Neural cell (in vitro differentiated cells): ENCODE measurements around the gene SLC13A2. TPM values are rescaled to one million over a fixed set of nuclear protein-coding genes. Genes with fewer than 3 reads are reported as not detected.

Experiments
- H2AFZ ChIP-seq: fragments of 200-600, 300-800 bp; sonication (generic), shearing (Covaris generic); 2 replicates; pipeline ENCODE4 v1.6.0; 2014; ENCODE audit warnings: low read depth, mild to moderate bottlenecking, antibody characterized with exemption, low read length, moderate library complexity
- H3F3A ChIP-seq: fragments of 200-600 bp; shearing (Covaris generic); 2 replicates; pipeline ENCODE4 v1.6.1; 2016; ENCODE audit warnings: mild to moderate bottlenecking, moderate library complexity, mixed read lengths, antibody characterized with exemption, low read length; ENCODE audit not compliant: insufficient read depth, poor library complexity, severe bottlenecking
- H3K27ac ChIP-seq: fragments of 200-600, 300-800 bp; sonication (generic), shearing (Covaris generic); 2 replicates; pipeline ENCODE4 v1.5.1; 2014; ENCODE audit warnings: mild to moderate bottlenecking, low read length, moderate library complexity
- H3K27me3 ChIP-seq: fragments of 300-800, 200-600 bp; sonication (generic), shearing (Covaris generic); 2 replicates; pipeline ENCODE4 v1.6.0; 2014; ENCODE audit warnings: mild to moderate bottlenecking, low read depth, low read length, moderate library complexity; ENCODE audit not compliant: insufficient read depth
- H3K36me3 ChIP-seq: fragments of 300-800, 200-600 bp; sonication (generic), shearing (Covaris generic); 2 replicates; pipeline ENCODE4 v1.5.1; 2014; ENCODE audit warnings: mild to moderate bottlenecking, antibody characterized with exemption, low read length, moderate library complexity; ENCODE audit not compliant: insufficient read depth
- H3K4me2 ChIP-seq: fragments of 300-800, 200-600 bp; sonication (generic), shearing (Covaris generic); 2 replicates; pipeline ENCODE4 v1.6.0; 2014; ENCODE audit warnings: mild to moderate bottlenecking, low read length
- H3K4me3 ChIP-seq: fragments of 300-800, 200-600 bp; sonication (generic), shearing (Covaris generic); 2 replicates; pipeline ENCODE4 v1.5.1; 2014; ENCODE audit warnings: mild to moderate bottlenecking, low read length, moderate library complexity
- H3K79me2 ChIP-seq: fragments of 200-600 bp; shearing (Covaris generic); replicated peaks from 2 replicates; pipeline ENCODE4 v1.6.0; 2014; ENCODE audit warnings: mild to moderate bottlenecking, low read length, moderate library complexity; ENCODE audit not compliant: insufficient read depth
- H3K9ac ChIP-seq: fragments of 300-800, 200-600 bp; sonication (generic), shearing (Covaris generic); 2 replicates; pipeline ENCODE4 v1.6.1; 2016; ENCODE audit warnings: mild to moderate bottlenecking, low read length, mixed read lengths
- H3K9me2 ChIP-seq: fragments of 200-600 bp; shearing (Covaris generic); 2 replicates; pipeline ENCODE4 v1.6.1; 2016; ENCODE audit warnings: mild to moderate bottlenecking, low read length, mixed read lengths; ENCODE audit not compliant: insufficient read depth
- H3K9me3 ChIP-seq: fragments of 200-600, 300-800 bp; sonication (generic), shearing (Covaris generic); 2 replicates; pipeline ENCODE4 v1.6.1; 2016; ENCODE audit warnings: mild to moderate bottlenecking, mixed run types, low read length, moderate library complexity, mixed read lengths
- H4K20me1 ChIP-seq: fragments of 200-600 bp; shearing (Covaris generic); 2 replicates; pipeline ENCODE4 v1.6.1; 2016; ENCODE audit warnings: mild to moderate bottlenecking, mixed run types; ENCODE audit not compliant: insufficient read depth
- EP300 ChIP-seq: fragments of 450-650 bp; conservative IDR thresholded peaks from 2 replicates; pipeline ENCODE4 v1.6.1; 2014; ENCODE audit warnings: antibody characterized with exemption, mild to moderate bottlenecking, moderate library complexity; ENCODE audit not compliant: poor library complexity, severe bottlenecking
- EZH2 ChIP-seq: fragments of 200-600, 300-800 bp; shearing (Covaris generic), sonication (generic); IDR thresholded peaks from 2 replicates; pipeline ENCODE4 v1.6.1; 2014; ENCODE audit warnings: antibody characterized with exemption, low read length, borderline replicate concordance, mild to moderate bottlenecking; ENCODE audit not compliant: insufficient read depth, poor library complexity, severe bottlenecking
- MXI1 ChIP-seq: fragments of 450-650 bp; conservative IDR thresholded peaks from 2 replicates; pipeline ENCODE4 v1.6.1; 2014; ENCODE audit warnings: antibody characterized with exemption, mild to moderate bottlenecking; ENCODE audit not compliant: poor library complexity, severe bottlenecking
- POLR2AphosphoS5 ChIP-seq: IDR thresholded peaks from 2 replicates; pipeline ENCODE4 v1.6.1; 2012
- RAD21 ChIP-seq: fragments of 450-650 bp; conservative IDR thresholded peaks from 2 replicates; pipeline ENCODE4 v1.6.1; 2014; ENCODE audit warnings: antibody characterized with exemption, mild to moderate bottlenecking, moderate library complexity
- SMC3 ChIP-seq: fragments of 450-650 bp; conservative IDR thresholded peaks from 2 replicates; pipeline ENCODE4 v1.6.1; 2014; ENCODE audit warnings: antibody characterized with exemption, mild to moderate bottlenecking, moderate library complexity; ENCODE audit not compliant: poor library complexity
- TAF1 ChIP-seq: IDR thresholded peaks from 2 replicates; pipeline ENCODE4 v1.6.1; 2012; ENCODE audit warnings: low read depth
- polyA plus RNA-seq: library from polyadenylated mRNA; depleted of rRNA; stranded (reverse); fragments of >200 nt; gene quantifications from 2 replicates; pipeline ENCODE4 v1.2.3, GENCODE V29; 2014
- TF ChIP-seq, protein P1 (sequence below): IDR thresholded peaks from 2 replicates; pipeline ENCODE4 v1.6.1; 2012; ENCODE audit warnings: borderline replicate concordance
- TF ChIP-seq, protein P2 (sequence below): fragments of 450-650 bp; IDR thresholded peaks from 2 replicates; pipeline ENCODE4 v1.5.1; 2014; ENCODE audit warnings: antibody characterized with exemption, mild to moderate bottlenecking, moderate library complexity; ENCODE audit not compliant: poor library complexity, severe bottlenecking

The SLC13A2 gene
- polyA plus RNA-seq, 1 donor from 2014 or later, result not detected

- Histone ChIP-seq H3K9me3 (no peaks in the 10 kb centered on the region), H4K20me1 (no peaks in the 10 kb centered on the region), H2AFZ (no peak overlapping the region), H3K27me3 (no peaks in the 10 kb centered on the region), H3K79me2 (no peaks in the 10 kb centered on the region), H3K4me3 (no peak overlapping the region), H3K4me2 (no peak overlapping the region), H3K36me3 (no peaks in the 10 kb centered on the region), H3K27ac (no peak overlapping the region), H3F3A (no peaks in the 10 kb centered on the region), H3K9ac (no peak overlapping the region), H3K9me2 (no peaks in the 10 kb centered on the region)
- TF ChIP-seq TAF1, result no peak
- TF ChIP-seq EP300, result no peak
- TF ChIP-seq SMC3, result no peak
- no peak for TF ChIP-seq EZH2
- TF ChIP-seq POLR2AphosphoS5, result no peak
- TF ChIP-seq, protein P1, sequence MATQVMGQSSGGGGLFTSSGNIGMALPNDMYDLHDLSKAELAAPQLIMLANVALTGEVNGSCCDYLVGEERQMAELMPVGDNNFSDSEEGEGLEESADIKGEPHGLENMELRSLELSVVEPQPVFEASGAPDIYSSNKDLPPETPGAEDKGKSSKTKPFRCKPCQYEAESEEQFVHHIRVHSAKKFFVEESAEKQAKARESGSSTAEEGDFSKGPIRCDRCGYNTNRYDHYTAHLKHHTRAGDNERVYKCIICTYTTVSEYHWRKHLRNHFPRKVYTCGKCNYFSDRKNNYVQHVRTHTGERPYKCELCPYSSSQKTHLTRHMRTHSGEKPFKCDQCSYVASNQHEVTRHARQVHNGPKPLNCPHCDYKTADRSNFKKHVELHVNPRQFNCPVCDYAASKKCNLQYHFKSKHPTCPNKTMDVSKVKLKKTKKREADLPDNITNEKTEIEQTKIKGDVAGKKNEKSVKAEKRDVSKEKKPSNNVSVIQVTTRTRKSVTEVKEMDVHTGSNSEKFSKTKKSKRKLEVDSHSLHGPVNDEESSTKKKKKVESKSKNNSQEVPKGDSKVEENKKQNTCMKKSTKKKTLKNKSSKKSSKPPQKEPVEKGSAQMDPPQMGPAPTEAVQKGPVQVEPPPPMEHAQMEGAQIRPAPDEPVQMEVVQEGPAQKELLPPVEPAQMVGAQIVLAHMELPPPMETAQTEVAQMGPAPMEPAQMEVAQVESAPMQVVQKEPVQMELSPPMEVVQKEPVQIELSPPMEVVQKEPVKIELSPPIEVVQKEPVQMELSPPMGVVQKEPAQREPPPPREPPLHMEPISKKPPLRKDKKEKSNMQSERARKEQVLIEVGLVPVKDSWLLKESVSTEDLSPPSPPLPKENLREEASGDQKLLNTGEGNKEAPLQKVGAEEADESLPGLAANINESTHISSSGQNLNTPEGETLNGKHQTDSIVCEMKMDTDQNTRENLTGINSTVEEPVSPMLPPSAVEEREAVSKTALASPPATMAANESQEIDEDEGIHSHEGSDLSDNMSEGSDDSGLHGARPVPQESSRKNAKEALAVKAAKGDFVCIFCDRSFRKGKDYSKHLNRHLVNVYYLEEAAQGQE, result no peak
- TF ChIP-seq, protein P2, sequence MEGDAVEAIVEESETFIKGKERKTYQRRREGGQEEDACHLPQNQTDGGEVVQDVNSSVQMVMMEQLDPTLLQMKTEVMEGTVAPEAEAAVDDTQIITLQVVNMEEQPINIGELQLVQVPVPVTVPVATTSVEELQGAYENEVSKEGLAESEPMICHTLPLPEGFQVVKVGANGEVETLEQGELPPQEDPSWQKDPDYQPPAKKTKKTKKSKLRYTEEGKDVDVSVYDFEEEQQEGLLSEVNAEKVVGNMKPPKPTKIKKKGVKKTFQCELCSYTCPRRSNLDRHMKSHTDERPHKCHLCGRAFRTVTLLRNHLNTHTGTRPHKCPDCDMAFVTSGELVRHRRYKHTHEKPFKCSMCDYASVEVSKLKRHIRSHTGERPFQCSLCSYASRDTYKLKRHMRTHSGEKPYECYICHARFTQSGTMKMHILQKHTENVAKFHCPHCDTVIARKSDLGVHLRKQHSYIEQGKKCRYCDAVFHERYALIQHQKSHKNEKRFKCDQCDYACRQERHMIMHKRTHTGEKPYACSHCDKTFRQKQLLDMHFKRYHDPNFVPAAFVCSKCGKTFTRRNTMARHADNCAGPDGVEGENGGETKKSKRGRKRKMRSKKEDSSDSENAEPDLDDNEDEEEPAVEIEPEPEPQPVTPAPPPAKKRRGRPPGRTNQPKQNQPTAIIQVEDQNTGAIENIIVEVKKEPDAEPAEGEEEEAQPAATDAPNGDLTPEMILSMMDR, result no peak
- no peak for TF ChIP-seq RAD21
- TF ChIP-seq MXI1, result no peak
Measured at GRCh38 chr17:28501421-28502284, 28.2 kb downstream of the SLC13A2 start.

GRCh38 chr17:28503420-28503819, 30.0 kb downstream of the SLC13A2 start:
- H3K79me2 ChIP-seq, result no peaks in the 10 kb centered on the region
- H3K9me3 ChIP-seq, result no peaks in the 10 kb centered on the region
- TF ChIP-seq MXI1 (no peak), POLR2AphosphoS5 (no peak), SMC3 (no peak), EP300 (no peak), RAD21 (no peak), TAF1 (no peak), EZH2 (no peak)
- TF ChIP-seq, protein P1, result no peak
- TF ChIP-seq, protein P2, result no peak
- H3K4me3 ChIP-seq, result no peak overlapping the region
- H3F3A ChIP-seq, result no peaks in the 10 kb centered on the region
- no peak overlapping the region for H3K27ac ChIP-seq
- H3K9me2 ChIP-seq, result no peaks in the 10 kb centered on the region
- H3K27me3 ChIP-seq, result no peaks in the 10 kb centered on the region
- H3K4me2 ChIP-seq, result no peak overlapping the region
- no peaks in the 10 kb centered on the region for H4K20me1 ChIP-seq
- no peaks in the 10 kb centered on the region for H3K36me3 ChIP-seq
- H2AFZ ChIP-seq, result no peak overlapping the region
- no peak overlapping the region for H3K9ac ChIP-seq
